VCaP (cell line): ENCODE data around the gene TCOF1.

Experiments
- H3K27ac ChIP-seq: fragments of 450-650 bp; 2 replicates; pipeline ENCODE4 v1.5.1; 2017
- TF ChIP-seq, protein P1 (sequence below): fragments of 450-650 bp; conservative IDR thresholded peaks from 2 replicates; pipeline ENCODE4 v1.5.1; 2017; ENCODE audit warnings: mild to moderate bottlenecking, moderate library complexity

The TCOF1 gene

DNA sequence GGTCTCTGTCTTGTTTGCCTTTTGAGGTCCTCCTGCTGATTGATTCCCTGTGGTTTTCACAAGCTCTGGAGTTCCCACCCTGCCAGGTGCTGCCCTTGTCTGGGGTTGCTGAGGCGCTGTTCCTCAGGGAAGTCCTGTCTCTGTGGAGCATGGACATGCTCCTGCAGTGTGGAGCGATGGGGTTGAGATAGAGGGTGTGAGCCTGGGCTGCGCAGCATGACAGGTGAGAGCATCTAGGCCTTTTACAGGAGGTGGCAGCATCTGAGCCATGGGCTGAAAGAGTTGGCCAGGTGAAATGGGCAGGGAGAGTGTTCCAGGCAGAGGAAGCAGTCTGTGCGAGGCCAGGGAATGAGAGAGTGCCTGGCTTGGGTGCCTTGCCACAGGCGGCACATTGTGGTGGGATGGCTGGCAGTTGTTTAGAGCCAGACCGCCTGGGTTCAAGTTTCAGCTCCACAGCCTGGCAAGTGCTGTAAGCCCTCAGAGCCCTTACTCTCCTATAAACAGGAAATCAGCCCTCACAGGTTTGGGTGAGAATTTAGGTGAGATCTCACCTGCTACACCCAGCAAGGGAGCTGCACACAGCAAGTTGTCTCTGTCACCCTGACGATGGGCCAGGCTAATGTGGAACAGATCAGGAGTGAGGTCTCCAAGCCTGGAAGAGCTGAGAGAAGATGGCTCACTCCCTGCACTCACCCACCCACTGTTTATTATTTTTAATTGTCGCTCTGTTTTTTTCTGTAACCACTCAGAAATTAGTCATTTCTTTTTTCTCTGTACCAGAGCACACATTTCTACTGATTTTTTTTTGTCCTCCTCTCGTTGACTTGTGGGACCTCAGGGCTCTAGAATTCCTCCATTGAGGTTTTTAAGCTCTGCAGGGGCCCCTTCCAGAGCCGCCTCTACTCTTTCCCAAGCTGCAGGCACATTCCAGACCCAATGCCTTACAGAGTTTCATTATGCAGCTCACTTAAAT is 19.6 kb downstream of the TCOF1 start:
- no peak overlapping the region for H3K27ac ChIP-seq
- TF ChIP-seq, protein P1, sequence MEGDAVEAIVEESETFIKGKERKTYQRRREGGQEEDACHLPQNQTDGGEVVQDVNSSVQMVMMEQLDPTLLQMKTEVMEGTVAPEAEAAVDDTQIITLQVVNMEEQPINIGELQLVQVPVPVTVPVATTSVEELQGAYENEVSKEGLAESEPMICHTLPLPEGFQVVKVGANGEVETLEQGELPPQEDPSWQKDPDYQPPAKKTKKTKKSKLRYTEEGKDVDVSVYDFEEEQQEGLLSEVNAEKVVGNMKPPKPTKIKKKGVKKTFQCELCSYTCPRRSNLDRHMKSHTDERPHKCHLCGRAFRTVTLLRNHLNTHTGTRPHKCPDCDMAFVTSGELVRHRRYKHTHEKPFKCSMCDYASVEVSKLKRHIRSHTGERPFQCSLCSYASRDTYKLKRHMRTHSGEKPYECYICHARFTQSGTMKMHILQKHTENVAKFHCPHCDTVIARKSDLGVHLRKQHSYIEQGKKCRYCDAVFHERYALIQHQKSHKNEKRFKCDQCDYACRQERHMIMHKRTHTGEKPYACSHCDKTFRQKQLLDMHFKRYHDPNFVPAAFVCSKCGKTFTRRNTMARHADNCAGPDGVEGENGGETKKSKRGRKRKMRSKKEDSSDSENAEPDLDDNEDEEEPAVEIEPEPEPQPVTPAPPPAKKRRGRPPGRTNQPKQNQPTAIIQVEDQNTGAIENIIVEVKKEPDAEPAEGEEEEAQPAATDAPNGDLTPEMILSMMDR, result no peak

DNA sequence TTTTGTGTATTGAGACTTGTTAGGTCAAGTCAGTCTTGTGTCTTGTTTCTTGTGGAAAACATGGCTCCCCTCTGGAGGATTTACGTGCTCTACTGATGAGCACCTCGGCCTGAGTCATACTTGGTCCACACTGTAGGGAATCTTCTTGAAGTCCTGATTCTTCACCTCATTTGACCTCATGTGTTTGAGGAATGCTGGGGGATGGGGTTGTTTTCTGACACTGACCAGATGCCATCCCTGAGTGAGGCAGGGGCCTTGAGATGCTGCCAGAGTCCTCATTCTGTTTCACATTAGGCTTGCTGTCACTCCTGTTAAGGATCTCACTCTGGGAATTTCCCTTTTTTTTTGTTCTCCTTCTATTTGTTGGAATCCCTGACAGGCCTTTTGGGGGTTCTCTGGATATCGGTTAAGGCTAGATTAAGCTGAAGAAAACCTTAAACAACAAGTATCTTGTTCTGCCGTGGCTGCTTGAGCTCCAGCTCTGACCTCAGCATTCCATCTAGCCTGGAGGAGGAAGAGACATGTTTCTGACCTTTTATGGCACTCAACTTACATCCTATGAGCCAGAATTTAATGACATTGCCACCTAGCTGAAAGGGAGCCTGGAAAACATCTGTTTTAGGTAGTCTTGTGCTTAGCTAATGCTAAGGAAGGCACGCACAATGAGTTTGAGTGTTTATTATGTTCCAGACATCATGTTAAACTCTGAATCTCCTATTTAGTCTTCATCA is 20.6 kb downstream of the TCOF1 start:
- no peak overlapping the region for H3K27ac ChIP-seq
- TF ChIP-seq, protein P1, result no peak

GRCh38 chr5:150384701-150385100 is 27.2 kb downstream of the TCOF1 start:
- peak overlapping the region; percentile 80; the same call in 1 of the 2 replicates for H3K27ac ChIP-seq
- TF ChIP-seq, protein P1, result no peak

DNA sequence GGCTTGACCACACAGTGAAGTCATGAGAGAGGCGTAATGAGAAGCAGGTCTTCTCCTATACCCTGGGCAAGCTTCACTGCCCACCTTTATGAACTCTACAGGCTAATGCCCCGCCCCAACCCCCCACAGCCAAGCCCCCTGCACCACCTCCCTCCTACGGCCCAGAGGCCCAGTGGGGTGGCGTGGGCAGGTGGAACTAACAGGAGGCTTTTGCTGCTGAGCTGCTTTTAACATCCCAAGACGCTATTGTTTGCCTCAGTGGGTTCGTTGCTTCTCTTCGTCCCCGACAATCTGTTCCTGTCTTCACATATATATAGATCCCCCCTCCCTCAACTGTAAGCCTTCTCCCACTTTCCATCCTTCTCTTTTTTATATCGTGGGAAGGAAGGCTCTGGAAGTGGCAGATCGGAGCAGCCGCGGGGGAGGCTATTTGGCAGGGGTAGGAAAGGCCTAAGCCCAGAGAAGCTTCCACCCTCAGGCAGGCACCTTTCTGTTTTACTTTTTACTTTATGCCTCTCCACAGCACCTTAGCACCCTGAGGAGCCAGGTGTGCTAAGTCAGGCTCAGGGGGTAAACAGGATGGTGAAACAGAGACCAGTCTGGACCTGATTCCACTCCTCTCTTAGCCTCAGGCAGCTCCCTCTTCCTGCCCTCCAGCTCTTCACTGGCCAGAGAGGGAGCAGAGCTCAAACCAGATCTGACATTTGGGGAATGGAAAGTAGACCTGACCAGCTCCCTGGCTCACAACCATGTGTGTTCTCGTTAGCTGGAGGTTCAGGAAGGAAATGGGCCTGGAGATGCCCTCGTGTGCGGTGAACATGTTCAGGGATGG is 28.7 kb downstream of the TCOF1 start:
- H3K27ac ChIP-seq, result peak overlapping the region; percentile 80
- TF ChIP-seq, protein P1, result no peak

GRCh38 chr5:150389531-150390266 is 32.2 kb downstream of the TCOF1 start:
- TF ChIP-seq, protein P1, result no peak
- no peak overlapping the region for H3K27ac ChIP-seq

- TF ChIP-seq, protein P1, result no peak
- no peak overlapping the region for H3K27ac ChIP-seq
Measured at GRCh38 chr5:150391064-150391834, 33.8 kb downstream of the TCOF1 start.
